HEK293T (cell line): ENCODE results near the gene OXSR1.

ENCODE experiments used
- CTCF ChIA-PET: fragments of 350-600 bp; formaldehyde crosslinking; extraction: SDS; loops from one replicate; lab custom pipeline; 2021; ENCODE audit warnings: antibody characterized with exemption, inconsistent platforms; lab: Yijun Ruan, JAX
- POLR2A ChIA-PET: fragments of 350-600 bp; formaldehyde crosslinking; extraction: SDS; loops from one replicate; lab custom pipeline; 2020; ENCODE audit warnings: antibody characterized with exemption, inconsistent platforms; lab: Yijun Ruan, JAX
- DNase-seq: peaks from one replicate; pipeline ENCODE4 v3.0.0; 2012; ENCODE audit warnings: mixed read lengths; ENCODE audit errors: extremely low spot score
- ARNT ChIP-seq: fragments of 450-650 bp; IDR thresholded peaks from 2 replicates; pipeline ENCODE4 v1.6.1; 2017; ENCODE audit warnings: mild to moderate bottlenecking
- BHLHE40 ChIP-seq: fragments of 450-650 bp; IDR thresholded peaks from 2 replicates; pipeline ENCODE4 v1.6.1; 2016; ENCODE audit warnings: mild to moderate bottlenecking, moderate library complexity, borderline replicate concordance
- CTBP1 ChIP-seq: fragments of 450-650 bp; IDR thresholded peaks from 2 replicates; pipeline ENCODE4 v1.6.1; 2016; ENCODE audit warnings: borderline replicate concordance
- ELF4 ChIP-seq: fragments of 450-650 bp; IDR thresholded peaks from 2 replicates; pipeline ENCODE4 v1.6.1; 2017; ENCODE audit warnings: antibody characterized with exemption
- FOXA1 ChIP-seq: fragments of 450-650 bp; IDR thresholded peaks from 2 replicates; pipeline ENCODE4 v1.6.1; 2016; ENCODE audit warnings: mild to moderate bottlenecking
- FOXK2 ChIP-seq: fragments of 450-650 bp; IDR thresholded peaks from 2 replicates; pipeline ENCODE4 v1.6.1; 2016; ENCODE audit warnings: mild to moderate bottlenecking
- FOXM1 ChIP-seq: fragments of 450-650 bp; IDR thresholded peaks from 2 replicates; pipeline ENCODE4 v1.6.1; 2017; ENCODE audit warnings: mild to moderate bottlenecking, borderline replicate concordance
- HDGF ChIP-seq: fragments of 450-650 bp; IDR thresholded peaks from 2 replicates; pipeline ENCODE4 v1.6.1; 2017; ENCODE audit warnings: antibody characterized with exemption, borderline replicate concordance
- L3MBTL2 ChIP-seq: fragments of 450-650 bp; conservative IDR thresholded peaks from 2 replicates; pipeline ENCODE4 v1.6.1; 2016; ENCODE audit warnings: mild to moderate bottlenecking
- LEF1 ChIP-seq: fragments of 450-650 bp; IDR thresholded peaks from 2 replicates; pipeline ENCODE4 v1.6.1; 2017; ENCODE audit warnings: mild to moderate bottlenecking, borderline replicate concordance
- NFRKB ChIP-seq: fragments of 450-650 bp; IDR thresholded peaks from 2 replicates; pipeline ENCODE4 v1.6.1; 2016; ENCODE audit warnings: mild to moderate bottlenecking, moderate library complexity
- SP1 ChIP-seq: fragments of 450-650 bp; IDR thresholded peaks from 2 replicates; pipeline ENCODE4 v1.6.1; 2017
- SUZ12 ChIP-seq: fragments of 450-650 bp; IDR thresholded peaks from 2 replicates; pipeline ENCODE4 v1.6.1; 2016; ENCODE audit warnings: mild to moderate bottlenecking
- TARDBP ChIP-seq: fragments of 450-650 bp; IDR thresholded peaks from 2 replicates; pipeline ENCODE4 v1.6.1; 2016
- ZNF384 ChIP-seq: fragments of 450-650 bp; IDR thresholded peaks from 2 replicates; pipeline ENCODE4 v1.6.1; 2016
- TF ChIP-seq, protein P1 (sequence below): fragments of 450-650 bp; IDR thresholded peaks from 2 replicates; pipeline ENCODE4 v1.6.1; 2016

Gene OXSR1

DNA sequence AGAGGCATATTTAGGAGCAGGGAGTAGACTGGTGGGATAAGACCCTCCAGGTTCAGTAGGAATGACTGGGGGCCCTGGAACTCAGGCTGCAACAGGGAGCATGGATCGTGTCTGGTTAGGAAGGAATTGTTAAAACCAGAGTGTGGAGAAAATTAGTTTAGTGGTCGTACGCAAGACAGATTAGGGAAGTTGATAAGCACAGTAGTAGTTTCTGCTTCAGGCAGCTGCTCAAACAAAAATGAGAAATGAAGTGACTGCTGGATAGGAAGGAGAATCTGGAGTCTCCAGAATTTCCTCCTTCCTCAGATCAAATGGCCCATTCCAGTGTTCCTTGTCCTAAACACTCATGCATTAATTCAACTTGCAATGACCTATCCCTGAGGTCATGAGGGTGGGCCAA is 15.6 kb upstream of the OXSR1 start:
- no peak for DNase-seq
- ChIA-PET POLR2A (no interaction called here), CTCF (no interaction called here)
- TF ChIP-seq L3MBTL2 (no peak), ZNF384 (no peak), FOXK2 (no peak), CTBP1 (no peak), SUZ12 (no peak), ELF4 (no peak), HDGF (no peak), FOXM1 (no peak), FOXA1 (no peak), SP1 (no peak), NFRKB (no peak), BHLHE40 (no peak), TARDBP (no peak), LEF1 (no peak)
- TF ChIP-seq, protein P1, sequence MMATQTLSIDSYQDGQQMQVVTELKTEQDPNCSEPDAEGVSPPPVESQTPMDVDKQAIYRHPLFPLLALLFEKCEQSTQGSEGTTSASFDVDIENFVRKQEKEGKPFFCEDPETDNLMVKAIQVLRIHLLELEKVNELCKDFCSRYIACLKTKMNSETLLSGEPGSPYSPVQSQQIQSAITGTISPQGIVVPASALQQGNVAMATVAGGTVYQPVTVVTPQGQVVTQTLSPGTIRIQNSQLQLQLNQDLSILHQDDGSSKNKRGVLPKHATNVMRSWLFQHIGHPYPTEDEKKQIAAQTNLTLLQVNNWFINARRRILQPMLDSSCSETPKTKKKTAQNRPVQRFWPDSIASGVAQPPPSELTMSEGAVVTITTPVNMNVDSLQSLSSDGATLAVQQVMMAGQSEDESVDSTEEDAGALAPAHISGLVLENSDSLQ = no peak

GRCh38 chr3:38150780-38151528 is 14.4 kb upstream of the OXSR1 start:
- ChIA-PET CTCF (no interaction called here), POLR2A (no interaction called here)
- DNase-seq = no peak
- TF ChIP-seq BHLHE40 (no peak), SP1 (no peak), LEF1 (no peak), ZNF384 (no peak), ARNT (no peak), SUZ12 (no peak), FOXM1 (no peak), FOXA1 (no peak)
- TF ChIP-seq, protein P1 = no peak

- DNase-seq = no peak
- TF ChIP-seq FOXK2 = no peak
- TF ChIP-seq CTBP1 = no peak
- no peak for TF ChIP-seq ARNT
- TF ChIP-seq SP1 = no peak
- TF ChIP-seq, protein P1 = no peak
- TF ChIP-seq NFRKB = no peak
- no peak for TF ChIP-seq ZNF384
- no peak for TF ChIP-seq FOXM1
- ChIA-PET POLR2A (interaction anchor here (1.5 to 4.3 kb wide), 2 partner anchors 13 kb away, joined by 3 to 26 read pairs; partner anchors contain the start of genes MYD88 and OXSR1), CTCF (no interaction called here)
Measured at GRCh38 chr3:38151667-38152265, 13.6 kb upstream of the OXSR1 start.

- POLR2A ChIA-PET = interaction anchor here (1.2 to 4.3 kb wide), 3 partner anchors 12 to 15 kb away, joined by 3 to 26 read pairs (median 3); partner anchors contain the start of genes ACAA1, MYD88 and OXSR1
- CTCF ChIA-PET = interaction anchor here (0.6 kb wide), 1 partner anchor 289 kb away, joined by 3 read pairs; no protein-coding TSS in a partner anchor
- no peak for DNase-seq
- TF ChIP-seq, protein P1 = no peak
- TF ChIP-seq SP1 (no peak), FOXA1 (no peak), LEF1 (no peak), HDGF (no peak), BHLHE40 (no peak), SUZ12 (no peak), TARDBP (no peak), ARNT (no peak), FOXM1 (no peak), ELF4 (no peak), L3MBTL2 (no peak), CTBP1 (no peak), NFRKB (no peak), ZNF384 (no peak)
Measured at GRCh38 chr3:38152609-38153008, 12.7 kb upstream of the OXSR1 start.

- ChIA-PET POLR2A (interaction anchor here (1.2 to 4.3 kb wide), 3 partner anchors 11 to 16 kb away, joined by 3 to 26 read pairs (median 3); partner anchors contain the start of genes ACAA1, MYD88 and OXSR1), CTCF (no interaction called here)
- no peak for DNase-seq
- TF ChIP-seq FOXM1 = no peak
Measured at GRCh38 chr3:38153221-38153620, 12.1 kb upstream of the OXSR1 start.
